DOHH2 (cell line): ENCODE results near the gene CEBPG.

Experiments
- CTCF ChIP-seq: fragments of 200-600 bp; sonication (generic); IDR thresholded peaks from one replicate; pipeline ENCODE4 v1.5.1; 2014; ENCODE audit warnings: antibody characterized with exemption, mild to moderate bottlenecking, low read depth, low read length; ENCODE audit not compliant: poor library complexity, severe bottlenecking
- EZH2phosphoT487 ChIP-seq: fragments of 200-600 bp; sonication (generic); IDR thresholded peaks from 2 replicates; pipeline ENCODE4 v1.6.1; 2017; ENCODE audit warnings: borderline replicate concordance, mild to moderate bottlenecking, antibody characterized with exemption, low read length, moderate library complexity, mixed read lengths

- no peak for TF ChIP-seq CTCF
- no peak for TF ChIP-seq EZH2phosphoT487
Measured at GRCh38 chr19:33409906-33410685, 36.6 kb downstream of the CEBPG start.
